Epithelial cell of esophagus (primary cell): ENCODE results near the gene EXOC6B.

Experiments used
- DNase-seq: peaks from one replicate; pipeline ENCODE4 v3.0.0; 2010; ENCODE audit warnings: low read depth
- H3K4me3 ChIP-seq: 2 replicates; pipeline ENCODE4 v1.5.1; 2011; ENCODE audit warnings: mild to moderate bottlenecking, low read length, control low read depth
- CTCF ChIP-seq: IDR thresholded peaks from 2 replicates; pipeline ENCODE4 v1.5.1; 2011; ENCODE audit warnings: low read depth, mild to moderate bottlenecking, low read length, control low read depth, inconsistent platforms; ENCODE audit not compliant: insufficient read depth; ENCODE audit errors: missing control alignments

Gene EXOC6B

GRCh38 chr2:72132981-72133720, 692.7 kb downstream of the EXOC6B start:
- DNase-seq, result no peak
- H3K4me3 ChIP-seq, result no peak overlapping the region
- TF ChIP-seq CTCF, result no peak

GRCh38 chr2:72131916-72132841, 693.7 kb downstream of the EXOC6B start:
- DNase-seq, result no peak
- no peak overlapping the region for H3K4me3 ChIP-seq
- no peak for TF ChIP-seq CTCF

- TF ChIP-seq CTCF, result no peak
- no peak overlapping the region for H3K4me3 ChIP-seq
- DNase-seq, result no peak
Measured at GRCh38 chr2:72131371-72131891, 694.4 kb downstream of the EXOC6B start.

- no peak for TF ChIP-seq CTCF
- no peak for DNase-seq
- H3K4me3 ChIP-seq, result no peak overlapping the region
Measured at GRCh38 chr2:72130659-72131360, 695.0 kb downstream of the EXOC6B start.

- H3K4me3 ChIP-seq, result no peak overlapping the region
- DNase-seq, result peak; percentile 63
- TF ChIP-seq CTCF, result no peak
Measured at GRCh38 chr2:72129681-72130340, 696.0 kb downstream of the EXOC6B start.

GRCh38 chr2:72128843-72129227, 697.0 kb downstream of the EXOC6B start:
- no peak for DNase-seq
- H3K4me3 ChIP-seq, result no peak overlapping the region
- no peak for TF ChIP-seq CTCF
